GM13977 (cell line): ENCODE measurements around the gene EPB41L2.

ENCODE experiments used
- DNase-seq: peaks from one replicate; pipeline ENCODE4 v3.0.0; 2012; ENCODE audit warnings: low spot score
- in situ Hi-C: fragments of 300-500 bp; cut with MboI; formaldehyde crosslinking; loops from one replicate; pipeline ENCODE4 v1.12.0; 2022; ENCODE audit warnings: low sequenced_read_pairs, low pct_unique_long_range_greater_than_20kb, mixed read lengths, inconsistent platforms; ENCODE audit not compliant: unreplicated experiment
- TF ChIP-seq, protein P1 (sequence below): IDR thresholded peaks from 2 replicates; pipeline ENCODE4 v1.5.1; 2012; ENCODE audit warnings: mild to moderate bottlenecking, control low read depth; ENCODE audit not compliant: insufficient read depth; ENCODE audit errors: extremely low read depth, missing control alignments

EPB41L2 gene

DNA sequence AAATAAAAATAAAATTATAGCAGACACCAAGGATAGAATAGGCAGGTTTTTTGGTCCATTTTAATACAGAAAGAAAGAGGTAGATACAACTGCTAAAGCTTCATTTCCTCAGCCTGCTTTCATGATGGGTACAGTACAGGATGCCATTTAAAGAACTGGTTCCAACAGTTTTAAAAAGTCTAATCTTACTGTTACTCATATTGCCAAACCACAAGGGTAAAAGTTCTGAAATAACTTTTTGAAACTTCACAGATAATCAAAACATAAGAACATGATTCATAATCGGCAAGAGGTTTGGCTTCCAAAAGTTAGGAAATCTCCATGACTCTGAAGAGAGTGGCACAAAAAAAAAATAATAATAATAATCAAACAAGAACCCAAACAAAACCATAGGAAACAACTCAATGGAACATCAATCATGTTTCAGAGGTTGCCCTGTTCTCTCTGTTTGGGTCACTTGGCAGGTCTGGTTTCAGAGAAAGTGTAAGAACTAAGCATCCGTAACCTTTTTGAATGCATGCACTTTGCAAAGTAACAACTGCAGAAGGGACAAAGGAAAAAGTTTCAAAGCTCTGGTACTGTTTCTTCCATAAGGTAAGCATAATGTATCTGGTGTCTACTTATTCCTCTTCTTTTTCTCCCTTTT lies 156.2 kb downstream of the EPB41L2 start:
- TF ChIP-seq, protein P1, sequence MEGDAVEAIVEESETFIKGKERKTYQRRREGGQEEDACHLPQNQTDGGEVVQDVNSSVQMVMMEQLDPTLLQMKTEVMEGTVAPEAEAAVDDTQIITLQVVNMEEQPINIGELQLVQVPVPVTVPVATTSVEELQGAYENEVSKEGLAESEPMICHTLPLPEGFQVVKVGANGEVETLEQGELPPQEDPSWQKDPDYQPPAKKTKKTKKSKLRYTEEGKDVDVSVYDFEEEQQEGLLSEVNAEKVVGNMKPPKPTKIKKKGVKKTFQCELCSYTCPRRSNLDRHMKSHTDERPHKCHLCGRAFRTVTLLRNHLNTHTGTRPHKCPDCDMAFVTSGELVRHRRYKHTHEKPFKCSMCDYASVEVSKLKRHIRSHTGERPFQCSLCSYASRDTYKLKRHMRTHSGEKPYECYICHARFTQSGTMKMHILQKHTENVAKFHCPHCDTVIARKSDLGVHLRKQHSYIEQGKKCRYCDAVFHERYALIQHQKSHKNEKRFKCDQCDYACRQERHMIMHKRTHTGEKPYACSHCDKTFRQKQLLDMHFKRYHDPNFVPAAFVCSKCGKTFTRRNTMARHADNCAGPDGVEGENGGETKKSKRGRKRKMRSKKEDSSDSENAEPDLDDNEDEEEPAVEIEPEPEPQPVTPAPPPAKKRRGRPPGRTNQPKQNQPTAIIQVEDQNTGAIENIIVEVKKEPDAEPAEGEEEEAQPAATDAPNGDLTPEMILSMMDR: no peak
- no peak for DNase-seq
- in situ Hi-C loops: no loop called here

DNA sequence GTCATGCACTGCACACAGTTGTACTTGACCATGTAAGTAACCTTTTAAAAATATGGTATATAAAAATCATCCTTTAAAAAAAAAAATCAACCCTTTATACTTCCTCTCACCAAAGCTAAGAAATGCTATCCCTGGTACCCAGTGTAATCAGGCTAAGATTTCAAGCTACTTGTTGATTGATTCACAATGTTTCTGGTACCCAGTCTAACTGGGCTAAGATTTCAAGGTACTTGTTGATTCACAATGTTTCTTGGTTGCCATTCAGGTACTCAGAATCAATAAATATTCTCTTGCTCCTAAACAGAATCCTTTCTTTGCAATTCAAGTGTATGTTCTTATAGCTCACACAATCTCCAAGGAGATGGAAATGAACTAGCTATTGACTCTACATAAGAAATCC lies 159.4 kb downstream of the EPB41L2 start:
- in situ Hi-C loops: no loop called here

DNA sequence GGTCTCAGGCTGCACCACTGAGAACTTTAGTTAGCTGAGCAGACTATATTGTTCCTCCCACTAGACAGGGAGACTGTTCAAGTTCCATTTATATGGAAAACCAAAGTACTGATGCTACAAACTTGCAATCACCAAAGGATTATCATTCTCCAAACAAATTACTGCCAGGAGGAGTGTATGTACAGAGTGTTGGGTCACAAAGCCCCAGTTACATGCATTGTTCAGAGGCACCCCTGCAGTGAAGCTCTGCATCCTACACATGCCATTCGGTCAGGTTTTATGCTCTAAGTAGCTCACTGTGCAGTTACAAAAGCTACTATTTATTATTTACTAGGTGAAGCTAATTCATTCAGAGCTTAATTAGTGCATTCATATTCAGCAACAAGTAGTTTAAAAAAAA lies 160.0 kb downstream of the EPB41L2 start:
- in situ Hi-C loops: no loop called here
- TF ChIP-seq, protein P1: no peak
- no peak for DNase-seq

More for the DNA sequence above, 159.4 kb downstream of the EPB41L2 start:
- TF ChIP-seq, protein P1: no peak
- DNase-seq: no peak

DNA sequence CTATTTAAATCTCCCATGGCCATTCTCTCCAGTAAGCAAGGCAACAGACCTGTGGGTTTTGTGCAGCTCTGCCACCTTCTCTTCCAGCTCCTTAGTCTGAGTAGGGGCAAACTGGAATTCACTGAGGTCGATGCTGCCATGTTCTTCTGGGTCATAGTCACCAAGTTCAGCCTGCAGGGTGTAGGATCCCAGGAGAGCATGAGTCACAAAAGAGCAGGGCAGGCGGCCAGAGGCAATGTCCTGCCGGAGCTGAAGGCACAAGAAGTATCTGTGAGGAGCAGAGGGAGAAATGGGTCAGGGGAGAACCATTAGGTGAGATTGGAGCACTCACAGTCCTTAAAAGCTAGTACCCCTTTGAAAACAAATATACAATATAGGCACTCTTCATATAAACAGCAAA lies 162.1 kb downstream of the EPB41L2 start:
- TF ChIP-seq, protein P1: no peak
- no peak for DNase-seq
- in situ Hi-C loops: no loop called here

DNA sequence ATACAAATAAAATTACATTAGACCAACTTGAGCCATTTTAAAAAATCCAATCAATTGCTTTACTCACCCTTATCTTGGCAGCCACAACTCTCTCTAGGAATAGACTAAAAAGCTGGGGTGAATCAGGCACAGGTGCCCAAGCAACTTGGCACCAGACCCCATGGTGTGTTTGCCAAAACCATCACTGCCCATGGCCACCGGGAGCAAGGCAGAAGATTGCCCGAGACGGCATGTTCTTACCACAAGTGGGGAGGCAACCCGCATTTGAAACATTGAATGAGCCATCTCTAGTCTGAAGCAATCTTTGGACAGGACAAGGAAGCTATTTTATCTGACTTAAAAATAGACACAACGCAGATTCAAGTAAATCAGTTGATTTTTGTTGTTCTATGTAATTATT lies 166.8 kb downstream of the EPB41L2 start:
- in situ Hi-C loops: loop anchor here (25.0 kb wide), 1 partner anchor 641 kb away; no protein-coding TSS in a partner anchor
- DNase-seq: no peak
- TF ChIP-seq, protein P1: no peak

DNA sequence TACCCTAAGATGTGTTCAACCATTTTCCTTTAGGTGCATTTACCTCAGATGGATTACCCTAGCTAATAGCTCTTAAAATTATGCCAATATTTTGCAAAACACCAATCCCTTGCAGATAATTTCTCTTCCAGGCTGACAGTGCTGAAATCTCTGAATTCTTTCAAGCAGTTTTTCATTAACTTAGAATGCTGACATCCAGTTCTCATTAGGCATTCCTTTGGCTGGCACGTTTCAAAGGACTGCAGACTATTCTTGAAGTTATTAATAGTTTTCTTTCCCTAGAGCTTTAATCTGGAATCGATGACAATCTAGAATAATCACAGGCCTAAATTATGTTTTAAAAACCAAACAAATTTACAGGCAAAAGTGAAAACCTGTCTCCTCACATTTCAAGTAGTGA lies 167.5 kb downstream of the EPB41L2 start:
- no peak for DNase-seq
- TF ChIP-seq, protein P1: no peak
- in situ Hi-C loops: loop anchor here (25.0 kb wide), 1 partner anchor 642 kb away; no protein-coding TSS in a partner anchor
